PC-3 (cell line): ENCODE results near the gene FLAD1. TPM values are rescaled to one million over a fixed set of nuclear protein-coding genes. Genes with fewer than 3 reads are reported as not detected.

Experiments used
- ATAC-seq: fragments of 200-7000 bp; cut with Tn5 transposase; 2 replicates; pipeline ENCODE4 v1.9.1; 2020; ENCODE audit warnings: mild to moderate bottlenecking, moderate library complexity
- BruUV-seq: library from RNA; stranded (reverse); fragments of 400-500 nt; replicated peaks from 2 replicates; lab custom pipeline; 2021; lab: Mats Ljungman, UMichigan
- CTCF ChIA-PET: fragments of 300-600 bp; sonication (Branson Sonifier 250); formaldehyde crosslinking; loops from one replicate; lab custom pipeline; 2022; ENCODE audit warnings: antibody characterized with exemption; lab: Charles Lee
- POLR2A ChIA-PET: fragments of 300-600 bp; sonication (Branson Sonifier 250); formaldehyde crosslinking; loops from one replicate; lab custom pipeline; 2022; ENCODE audit warnings: antibody characterized with exemption; ENCODE audit not compliant: unreplicated experiment; lab: Charles Lee
- DNase-seq: peaks from one replicate; pipeline ENCODE4 v3.0.0-alpha.2; 2015
- H2AFZ ChIP-seq: fragments of 300-600 bp; sonication (generic); 2 replicates; pipeline ENCODE4 v1.6.0; 2016; ENCODE audit warnings: antibody characterized with exemption, low read length
- H3F3A ChIP-seq: fragments of 300-600 bp; sonication (generic); one replicate; pipeline ENCODE4 v1.6.0; 2017; ENCODE audit warnings: antibody characterized with exemption, low read length, control low read depth, mild to moderate bottlenecking; ENCODE audit not compliant: unreplicated experiment
- H3K27ac ChIP-seq: fragments of 300-600 bp; sonication (generic); 2 replicates; pipeline ENCODE4 v1.5.1; 2016; ENCODE audit warnings: mild to moderate bottlenecking, low read length
- H3K27me3 ChIP-seq: fragments of 300-600 bp; sonication (generic); 2 replicates; pipeline ENCODE4 v1.6.1; 2016; ENCODE audit warnings: low read length, mixed read lengths
- H3K36me3 ChIP-seq: fragments of 300-600 bp; sonication (generic); 2 replicates; pipeline ENCODE4 v1.6.1; 2016; ENCODE audit warnings: low read depth, mixed run types, low read length, mixed read lengths
- H3K4me1 ChIP-seq: fragments of 300-600 bp; sonication (generic); 2 replicates; pipeline ENCODE4 v1.5.1; 2016; ENCODE audit warnings: low read length; ENCODE audit not compliant: insufficient read depth
- H3K4me2 ChIP-seq: fragments of 300-600 bp; sonication (generic); 2 replicates; pipeline ENCODE4 v1.6.0; 2016; ENCODE audit warnings: low read length
- H3K4me3 ChIP-seq: fragments of 300-600 bp; sonication (generic); 2 replicates; pipeline ENCODE4 v1.5.1; 2016; ENCODE audit warnings: mild to moderate bottlenecking, low read length, mixed read lengths
- H3K79me2 ChIP-seq: fragments of 300-600 bp; sonication (generic); 2 replicates; pipeline ENCODE4 v1.6.1; 2017; ENCODE audit warnings: low read length, mixed read lengths
- H3K9ac ChIP-seq: fragments of 300-600 bp; sonication (generic); 2 replicates; pipeline ENCODE4 v1.6.0; 2016; ENCODE audit warnings: mild to moderate bottlenecking, low read length
- H3K9me2 ChIP-seq: fragments of 300-600 bp; sonication (generic); replicated peaks from 2 replicates; pipeline ENCODE4 v1.6.1; 2016; ENCODE audit warnings: mixed run types, low read length, mixed read lengths
- H3K9me3 ChIP-seq: fragments of 300-600 bp; sonication (generic); 2 replicates; pipeline ENCODE4 v1.6.1; 2016; ENCODE audit warnings: low read length, mixed read lengths
- H4K20me1 ChIP-seq: fragments of 300-600 bp; sonication (generic); 2 replicates; pipeline ENCODE4 v1.6.1; 2016; ENCODE audit warnings: low read length, mixed read lengths
- EZH2 ChIP-seq: fragments of 300-600 bp; sonication (generic); IDR thresholded peaks from one replicate; pipeline ENCODE4 v1.6.1; 2017; ENCODE audit warnings: antibody characterized with exemption, mild to moderate bottlenecking, low read length; ENCODE audit not compliant: unreplicated experiment
- EZH2phosphoT487 ChIP-seq: fragments of 300-600 bp; sonication (generic); IDR thresholded peaks from 2 replicates; pipeline ENCODE4 v1.6.1; 2018; ENCODE audit warnings: mild to moderate bottlenecking, antibody characterized with exemption, low read length, borderline replicate concordance
- intact Hi-C: fragments of 100-400 bp; cut with micrococcal nuclease; formaldehyde crosslinking; loops from 2 replicates; pipeline ENCODE4 v1.9.0; 2023
- total RNA-seq: library from RNA; depleted of rRNA; stranded (reverse); fragments of >200 nt; gene quantifications from 2 replicates; pipeline ENCODE4 v1.2.3, GENCODE V29; 2014
- TF ChIP-seq, protein P1 (sequence below): fragments of 300-600 bp; sonication (generic); conservative IDR thresholded peaks from 2 replicates; pipeline ENCODE4 v1.5.1; 2017; ENCODE audit warnings: antibody characterized with exemption, low read depth, mild to moderate bottlenecking, low read length

FLAD1 gene
- total RNA-seq, 1 experiment from 2014 or later = 84.0 TPM

- Histone ChIP-seq H3K27ac (peak overlapping the region; percentile 88), H3K9me2 (no peaks in the 10 kb centered on the region), H3K9me3 (no peaks in the 10 kb centered on the region), H3K9ac (peak overlapping the region; percentile 74), H2AFZ (peak overlapping the region; percentile 61), H3K79me2 (peaks cover 57% of the 10 kb centered on the region), H3K36me3 (peaks cover 9% of the 10 kb centered on the region; the same call in 1 of the 2 replicates), H3F3A (peaks cover 4% of the 10 kb centered on the region), H3K4me1 (peaks cover 57% of the 10 kb centered on the region), H4K20me1 (0 out of 2 replicates have a peak, but pooled peaks cover 3% of the 10 kb centered on the region), H3K4me2 (peak overlapping the region; percentile 98), H3K4me3 (peak overlapping the region; percentile 83), H3K27me3 (no peaks in the 10 kb centered on the region)
- DNase-seq (peak; percentile 47), ATAC-seq (no peak)
- intact Hi-C loops = loop anchor here (2.0 kb wide), 2 partner anchors 48 to 82 kb away; partner anchors contain the start of gene ADAM15
- ChIA-PET POLR2A (interaction anchor here (0.5 to 0.7 kb wide), 3 partner anchors 30 to 957 kb away, joined by 3 to 8 read pairs (median 4); no protein-coding TSS in a partner anchor), CTCF (interaction anchor here (4.1 kb wide), 1 partner anchor 14 kb away, joined by 16 read pairs; no protein-coding TSS in a partner anchor)
- no peak for TF ChIP-seq EZH2
- TF ChIP-seq, protein P1, sequence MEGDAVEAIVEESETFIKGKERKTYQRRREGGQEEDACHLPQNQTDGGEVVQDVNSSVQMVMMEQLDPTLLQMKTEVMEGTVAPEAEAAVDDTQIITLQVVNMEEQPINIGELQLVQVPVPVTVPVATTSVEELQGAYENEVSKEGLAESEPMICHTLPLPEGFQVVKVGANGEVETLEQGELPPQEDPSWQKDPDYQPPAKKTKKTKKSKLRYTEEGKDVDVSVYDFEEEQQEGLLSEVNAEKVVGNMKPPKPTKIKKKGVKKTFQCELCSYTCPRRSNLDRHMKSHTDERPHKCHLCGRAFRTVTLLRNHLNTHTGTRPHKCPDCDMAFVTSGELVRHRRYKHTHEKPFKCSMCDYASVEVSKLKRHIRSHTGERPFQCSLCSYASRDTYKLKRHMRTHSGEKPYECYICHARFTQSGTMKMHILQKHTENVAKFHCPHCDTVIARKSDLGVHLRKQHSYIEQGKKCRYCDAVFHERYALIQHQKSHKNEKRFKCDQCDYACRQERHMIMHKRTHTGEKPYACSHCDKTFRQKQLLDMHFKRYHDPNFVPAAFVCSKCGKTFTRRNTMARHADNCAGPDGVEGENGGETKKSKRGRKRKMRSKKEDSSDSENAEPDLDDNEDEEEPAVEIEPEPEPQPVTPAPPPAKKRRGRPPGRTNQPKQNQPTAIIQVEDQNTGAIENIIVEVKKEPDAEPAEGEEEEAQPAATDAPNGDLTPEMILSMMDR = no peak
- TF ChIP-seq EZH2phosphoT487 = no peak
- TSS peak; percentile 56 for BruUV-seq
Measured at GRCh38 chr1:155003227-155003765, 20.2 kb downstream of the FLAD1 start.

GRCh38 chr1:155003766-155004351 is 20.7 kb downstream of the FLAD1 start:
- Histone ChIP-seq H3K4me1 (peaks cover 57% of the 10 kb centered on the region), H3K79me2 (peaks cover 63% of the 10 kb centered on the region), H3K9me2 (no peaks in the 10 kb centered on the region)

More at GRCh38 chr1:155003766-155004351, 20.7 kb downstream of the FLAD1 start:
- intact Hi-C loops = loop anchor here (2.0 kb wide), 2 partner anchors 47 to 81 kb away; partner anchors contain the start of gene ADAM15
- Histone ChIP-seq H3K9me3 (no peaks in the 10 kb centered on the region), H3K27me3 (no peaks in the 10 kb centered on the region), H3K9ac (peak overlapping the region; percentile 74), H4K20me1 (0 out of 2 replicates have a peak, but pooled peaks cover 3% of the 10 kb centered on the region), H2AFZ (peak overlapping the region; percentile 61), H3K27ac (peak overlapping the region; percentile 88), H3F3A (peaks cover 4% of the 10 kb centered on the region), H3K4me3 (peak overlapping the region; percentile 83), H3K36me3 (peaks cover 9% of the 10 kb centered on the region; the same call in 1 of the 2 replicates), H3K4me2 (peak overlapping the region; percentile 98)
- DNase-seq = peak; percentile 59
- POLR2A ChIA-PET = interaction anchor here (0.7 kb wide), 1 partner anchor 30 kb away, joined by 8 read pairs; no protein-coding TSS in a partner anchor
- BruUV-seq = no TSS peak
- TF ChIP-seq EZH2 (no peak), EZH2phosphoT487 (no peak)
- TF ChIP-seq, protein P1 = no peak
- ATAC-seq = peak; percentile 3; the same call in 1 of the 2 replicates
- CTCF ChIA-PET = interaction anchor here (0.6 to 4.1 kb wide), 3 partner anchors 14 to 72 kb away, joined by 3 to 16 read pairs (median 5); partner anchors contain the start of gene PYGO2
